ENCODE measurements around the gene SLC1A7.

Gene SLC1A7

GRCh38 chr1:53145942-53146708 lies 3.7 kb upstream of the SLC1A7 start:
- POLR2A ChIA-PET (ENCODE audit: low non-redundant PET): interaction anchor here (0.6 kb wide), 1 partner anchor 131 kb away, joined by 3 read pairs; no protein-coding TSS in a partner anchor

GRCh38 chr1:53145619-53145941 lies 3.1 kb upstream of the SLC1A7 start:
- ChIA-PET POLR2A (ENCODE audit: low non-redundant PET) (no interaction called here), CTCF (interaction anchor here (0.6 kb wide), 1 partner anchor 8 kb away, joined by 3 read pairs; no protein-coding TSS in a partner anchor)
- TF ChIP-seq CTCF (conservative IDR thresholded peaks at IDR 0.05; ENCODE audit: low read depth): no peak
- peak overlapping the region; percentile 77 for H3K27ac ChIP-seq
- no peak for DNase-seq (ENCODE audit: low spot score)

More at GRCh38 chr1:53145942-53146708, 3.7 kb upstream of the SLC1A7 start:
- peak; percentile 92 for DNase-seq (ENCODE audit: low spot score)
- H3K27ac ChIP-seq: peak overlapping the region; percentile 77
- no peak for TF ChIP-seq CTCF (conservative IDR thresholded peaks at IDR 0.05; ENCODE audit: low read depth)
- CTCF ChIA-PET: interaction anchor here (0.6 kb wide), 1 partner anchor 9 kb away, joined by 3 read pairs; no protein-coding TSS in a partner anchor

GRCh38 chr1:53145051-53145600 lies 2.7 kb upstream of the SLC1A7 start:
- TF ChIP-seq CTCF (conservative IDR thresholded peaks at IDR 0.05; ENCODE audit: low read depth): no peak
- DNase-seq (ENCODE audit: low spot score): no peak
- POLR2A ChIA-PET (ENCODE audit: low non-redundant PET): no interaction called here
- CTCF ChIA-PET: no interaction called here
- no peak overlapping the region; the same call in 1 of the 2 replicates for H3K27ac ChIP-seq

- ChIA-PET CTCF (interaction anchor here (1.2 kb wide), 1 partner anchor 51 kb away, joined by 6 read pairs; no protein-coding TSS in a partner anchor), POLR2A (ENCODE audit: low non-redundant PET) (no interaction called here)
- no peak for DNase-seq (ENCODE audit: low spot score)
- H3K27ac ChIP-seq: no peak overlapping the region
- TF ChIP-seq CTCF (conservative IDR thresholded peaks at IDR 0.05; ENCODE audit: low read depth): no peak
Observed at GRCh38 chr1:53144201-53144600, 1.8 kb upstream of the SLC1A7 start.

- TF ChIP-seq CTCF (conservative IDR thresholded peaks at IDR 0.05; ENCODE audit: low read depth): no peak
- DNase-seq (ENCODE audit: low spot score): no peak
- ChIA-PET POLR2A (ENCODE audit: low non-redundant PET) (no interaction called here), CTCF (interaction anchor here (1.2 kb wide), 1 partner anchor 50 kb away, joined by 6 read pairs; no protein-coding TSS in a partner anchor)
- no peak overlapping the region for H3K27ac ChIP-seq
Observed at GRCh38 chr1:53143527-53143926, 1.1 kb upstream of the SLC1A7 start.

GRCh38 chr1:53141487-53142055 lies 867 bp downstream of the SLC1A7 start:
- POLR2A ChIA-PET (ENCODE audit: low non-redundant PET): no interaction called here
- CTCF ChIA-PET: no interaction called here
- no peak overlapping the region for H3K27ac ChIP-seq
- no peak for TF ChIP-seq CTCF (conservative IDR thresholded peaks at IDR 0.05; ENCODE audit: low read depth)
- no peak for DNase-seq (ENCODE audit: low spot score)

Data from RWPE1 (cell line).